HG02852 (cell line): ENCODE results near the gene TMEM187.

ENCODE experiments used
- ATAC-seq: cut with Tn5 transposase; IDR thresholded peaks from one replicate; pipeline ENCODE4 v1.9.1; 2021; ENCODE audit warnings: mild to moderate bottlenecking, moderate library complexity; ENCODE audit not compliant: unreplicated experiment

Gene TMEM187

DNA sequence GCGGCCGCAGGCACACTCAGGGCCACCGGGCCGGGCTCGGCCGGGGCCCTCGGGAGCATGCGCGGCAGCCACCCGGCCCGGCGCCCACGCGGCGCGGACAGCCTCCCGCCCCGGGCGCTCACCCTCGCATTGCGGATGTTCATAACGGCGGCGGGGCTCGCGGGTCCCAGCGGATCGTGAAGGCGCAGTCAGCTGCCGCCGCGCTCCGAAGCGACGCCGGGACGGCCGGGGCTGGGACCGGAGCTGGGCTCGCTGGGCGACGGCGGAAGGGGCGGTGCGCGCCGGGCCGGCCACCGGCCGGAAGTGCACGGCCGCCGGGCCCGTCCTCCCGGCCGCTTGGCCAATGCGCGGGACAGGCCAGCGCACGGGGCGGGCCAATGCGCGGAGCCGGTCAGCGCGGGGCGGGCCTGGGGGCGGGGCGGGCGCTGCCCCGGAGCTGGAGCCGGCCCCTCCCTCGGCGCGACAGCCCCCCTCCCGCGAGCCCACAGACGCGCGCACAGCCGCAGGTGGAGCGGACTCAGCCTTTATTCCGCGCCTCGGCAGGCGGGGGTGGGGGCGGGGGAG is 37.7 kb upstream of the TMEM187 start, which contains the start of gene NAA10:
Gene NAA10 (minus strand): TSS at position 276 of the 564 bp plus-strand sequence. CDS start 133 bp downstream, at position 143.
- ATAC-seq = peak; percentile 86

DNA sequence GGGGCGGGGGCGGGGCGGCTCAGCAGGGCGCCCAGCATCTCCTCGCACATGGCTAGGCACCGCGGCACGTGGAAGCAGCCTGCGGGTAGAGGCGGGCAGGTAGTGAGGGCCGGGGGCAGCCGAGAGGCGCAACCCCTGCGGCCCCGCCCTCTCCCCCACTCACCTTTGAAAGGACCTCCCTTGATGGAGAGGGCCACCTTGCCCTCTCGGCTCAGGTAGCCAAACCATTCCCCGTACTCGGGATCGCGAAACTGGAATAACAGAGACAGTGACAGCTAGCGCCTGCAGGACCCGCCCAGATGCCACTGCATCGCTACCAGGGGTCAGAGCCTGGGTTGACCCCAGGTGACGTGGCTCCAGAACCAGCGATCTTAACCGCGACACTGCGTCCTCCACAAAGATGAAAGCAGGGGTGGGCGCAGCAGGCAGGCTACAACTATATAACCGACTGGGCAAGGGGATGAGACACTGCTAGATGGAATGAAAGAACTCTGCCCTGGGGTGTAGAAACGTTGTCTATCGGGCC is 37.2 kb upstream of the TMEM187 start:
- peak; percentile 3 for ATAC-seq

DNA sequence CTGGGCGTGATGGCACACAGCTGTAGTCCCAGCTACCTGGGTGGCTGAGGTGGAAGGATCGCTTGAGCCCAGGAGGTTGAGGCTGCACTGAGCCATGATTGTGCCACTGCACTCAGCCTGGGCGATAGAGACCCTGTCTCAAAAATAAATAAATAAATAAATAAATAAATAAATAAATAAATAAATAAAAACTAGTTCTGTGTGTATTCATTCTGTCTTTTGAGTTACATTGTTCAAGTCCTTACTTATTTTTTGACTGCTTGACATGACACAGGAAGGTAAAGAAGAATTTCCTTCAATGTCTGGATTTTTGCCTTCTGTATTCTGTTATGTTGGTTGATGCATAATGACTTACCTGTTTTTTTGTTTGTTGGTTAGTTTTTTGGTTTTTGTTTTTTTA is 35.5 kb upstream of the TMEM187 start:
- ATAC-seq = no peak

DNA sequence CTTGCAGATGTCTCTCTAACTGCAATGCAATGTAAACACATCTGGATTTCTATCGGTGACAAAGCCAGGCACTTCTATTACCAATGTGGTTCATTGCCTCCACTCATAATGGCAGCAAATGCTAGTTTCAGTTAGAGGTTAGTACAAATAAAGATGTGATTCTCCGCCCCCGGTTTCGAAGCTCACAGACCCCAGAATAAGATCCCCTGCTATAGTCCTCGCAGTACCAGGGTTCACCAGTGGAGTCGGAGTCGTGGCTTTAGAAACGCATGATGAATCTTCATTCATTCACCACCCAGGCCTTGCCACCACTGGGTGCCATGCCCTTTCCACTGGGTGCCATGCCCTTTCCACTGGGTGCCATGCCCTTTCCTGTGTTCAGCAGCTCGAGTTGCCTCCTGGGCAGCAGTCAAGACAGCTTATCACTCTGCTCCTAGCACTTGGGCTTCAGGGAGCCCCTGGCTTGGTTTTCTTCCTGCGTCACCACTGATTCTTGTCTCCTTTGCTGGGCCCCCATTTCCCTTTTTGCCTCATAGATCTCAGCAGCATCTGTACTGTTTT is 34.2 kb upstream of the TMEM187 start:
- no peak for ATAC-seq

DNA sequence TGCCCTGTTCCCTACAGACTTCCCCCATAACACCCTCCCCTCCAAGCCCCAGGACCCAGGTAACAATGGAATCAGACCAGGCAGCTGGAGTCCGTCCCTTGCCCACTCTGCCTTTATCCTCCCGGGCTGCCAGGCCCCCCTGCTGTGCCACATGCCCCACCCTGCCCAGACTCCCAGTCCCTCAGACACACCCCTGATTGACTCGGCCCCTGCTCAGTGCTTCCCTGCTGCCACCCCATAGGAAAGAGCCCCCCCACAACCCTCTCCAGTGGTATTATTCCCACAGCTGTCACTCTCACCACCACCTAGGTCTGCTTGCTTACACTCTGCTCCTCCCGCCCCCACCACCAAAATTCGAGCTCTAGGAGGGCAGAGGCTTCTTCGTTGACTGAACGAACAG is 33.0 kb upstream of the TMEM187 start:
- ATAC-seq = no peak

DNA sequence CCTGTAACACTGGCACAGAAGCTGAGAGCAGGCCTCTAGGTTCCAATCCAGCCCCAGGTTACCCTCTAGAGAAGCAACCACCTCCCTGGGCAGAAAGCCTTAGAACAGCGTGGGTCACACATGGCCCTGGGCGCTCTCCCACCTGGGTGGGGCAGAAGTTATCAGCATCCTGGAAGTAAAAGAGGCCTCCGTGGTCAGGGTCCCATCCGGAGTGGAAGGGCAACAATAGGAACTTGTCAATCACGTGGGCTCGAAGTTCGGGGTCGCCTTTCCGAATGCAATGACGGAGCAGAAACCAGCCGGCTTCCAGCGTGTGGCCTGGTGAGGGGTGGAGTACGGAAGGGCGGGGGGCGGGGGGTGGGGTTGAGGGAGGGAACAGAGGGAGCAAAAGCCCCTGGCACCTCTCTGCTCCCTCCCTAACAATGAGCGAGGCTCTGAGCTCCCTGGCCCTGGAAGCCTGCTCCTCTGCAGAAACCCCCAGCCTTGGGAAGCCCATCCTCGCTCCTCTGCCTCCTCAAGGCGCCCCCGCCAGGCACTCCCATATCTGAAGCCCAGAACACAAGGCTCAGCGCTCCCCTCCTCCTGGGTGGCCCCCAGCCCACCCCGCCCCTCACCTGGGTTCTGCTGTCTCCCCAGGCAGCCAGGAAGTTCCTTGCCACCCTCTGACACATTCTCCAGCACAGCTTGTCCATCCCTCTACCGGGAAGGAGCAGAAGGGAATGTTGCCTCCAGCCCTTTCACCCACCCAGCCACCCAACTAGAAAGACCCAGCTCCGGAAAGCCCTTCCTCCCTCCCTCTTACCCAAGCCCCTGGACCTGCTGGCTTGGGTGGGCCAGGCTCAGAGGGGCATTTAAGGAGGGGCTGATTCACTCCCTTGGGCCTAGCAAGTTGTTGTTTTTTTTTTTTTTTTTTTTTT is 31.0 kb upstream of the TMEM187 start:
- ATAC-seq = no peak

DNA sequence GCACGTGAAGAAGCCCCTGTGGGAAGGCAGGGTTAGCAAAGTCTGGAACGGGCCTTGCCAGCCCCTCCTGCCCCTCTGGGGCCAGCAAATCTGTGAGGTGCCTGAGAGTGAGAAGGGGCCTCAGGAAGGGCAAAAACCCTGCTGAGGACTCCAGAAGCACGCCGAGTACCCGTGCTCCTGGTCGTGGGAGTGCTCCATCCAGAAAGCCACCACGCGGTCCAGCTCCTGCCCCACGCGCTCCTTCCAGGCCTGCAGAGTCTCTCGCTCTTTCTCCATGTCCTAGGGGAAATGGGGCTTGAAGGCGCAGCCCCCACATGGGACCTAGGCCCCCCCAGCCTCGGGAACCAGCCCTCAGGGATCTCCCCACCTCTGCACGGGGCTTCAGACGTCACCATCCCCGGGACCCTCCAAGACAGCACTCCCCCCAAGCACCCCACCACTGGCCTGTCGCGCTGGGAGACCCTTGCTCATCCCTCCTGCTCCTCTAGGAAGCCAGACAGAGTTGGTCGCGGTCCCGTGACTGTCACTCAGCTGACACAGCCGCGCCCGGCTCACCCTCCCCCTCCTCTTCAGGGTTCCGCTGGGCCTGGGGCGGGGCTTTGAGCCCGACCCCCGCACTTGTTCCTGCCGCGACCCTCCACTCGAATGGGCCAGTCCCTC is 28.3 kb upstream of the TMEM187 start, which contains the start of gene RENBP:
Gene RENBP (minus strand): TSS at position 504 of the 660 bp plus-strand sequence. CDS start 33 bp downstream, at position 471.
- no peak for ATAC-seq

DNA sequence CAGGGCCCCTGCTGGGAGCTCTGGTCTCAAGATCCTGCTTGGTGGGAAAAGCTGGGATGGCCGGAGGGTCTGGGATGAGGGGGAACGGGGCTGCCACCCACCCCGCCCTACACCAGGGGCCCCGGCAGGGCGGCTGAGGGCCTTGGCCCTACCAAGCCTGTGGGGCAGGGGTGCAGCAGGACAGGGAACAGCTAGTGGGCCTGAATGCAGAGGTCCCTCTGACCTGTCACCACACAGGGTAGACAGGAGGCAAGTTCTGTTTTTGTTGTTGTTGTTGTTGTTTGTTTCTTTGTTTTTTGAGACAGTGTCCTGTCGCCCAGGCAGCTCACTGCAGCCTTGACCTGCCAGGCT is 27.8 kb upstream of the TMEM187 start:
- no peak for ATAC-seq

DNA sequence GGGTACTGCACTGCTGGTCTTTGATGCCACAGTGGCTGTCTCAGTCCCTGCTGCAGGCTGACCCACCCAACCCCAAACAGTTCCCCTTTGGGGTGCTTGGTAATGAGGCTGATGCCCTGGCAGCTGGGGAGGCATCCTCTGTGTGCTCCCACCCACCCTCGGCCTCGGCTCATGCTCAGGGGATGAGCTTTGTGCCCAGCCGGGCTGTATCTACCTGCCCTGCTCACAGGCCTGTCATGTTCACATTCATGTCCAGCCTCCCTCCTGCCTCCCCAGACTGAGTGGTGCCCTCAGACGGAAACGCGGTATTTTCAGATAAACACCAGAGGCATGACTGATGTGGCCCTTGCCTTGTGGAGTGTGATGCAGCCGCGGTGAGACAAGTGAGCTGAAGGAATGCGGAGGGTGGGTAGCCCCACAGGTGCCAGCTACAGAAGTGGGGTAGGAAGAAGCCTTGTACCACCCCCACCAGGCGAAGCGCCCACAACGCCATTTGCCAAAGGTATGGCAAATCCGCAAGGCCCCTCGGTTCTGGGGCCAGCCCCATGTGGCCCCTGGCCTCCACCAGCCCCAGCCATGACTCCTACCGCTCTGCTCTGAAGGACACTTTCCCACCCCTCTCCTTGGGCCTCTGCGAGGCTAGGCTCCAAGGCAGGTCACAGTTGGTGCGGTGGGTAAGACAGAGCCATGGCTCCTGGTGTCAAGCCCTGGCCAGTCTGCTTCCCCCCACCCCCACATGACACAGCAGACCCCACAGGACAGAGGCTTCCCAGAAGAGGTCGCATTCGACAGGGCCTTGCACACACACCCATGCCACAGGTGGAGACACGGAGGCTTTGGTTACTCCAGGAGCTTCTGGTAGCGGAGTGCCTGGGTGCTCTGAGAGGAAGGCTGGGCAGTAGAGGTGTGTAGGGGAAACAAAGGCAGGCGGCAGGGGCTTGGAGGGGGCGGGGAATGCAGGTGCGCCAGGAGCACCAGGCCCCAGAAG is 26.3 kb upstream of the TMEM187 start:
- ATAC-seq = no peak

DNA sequence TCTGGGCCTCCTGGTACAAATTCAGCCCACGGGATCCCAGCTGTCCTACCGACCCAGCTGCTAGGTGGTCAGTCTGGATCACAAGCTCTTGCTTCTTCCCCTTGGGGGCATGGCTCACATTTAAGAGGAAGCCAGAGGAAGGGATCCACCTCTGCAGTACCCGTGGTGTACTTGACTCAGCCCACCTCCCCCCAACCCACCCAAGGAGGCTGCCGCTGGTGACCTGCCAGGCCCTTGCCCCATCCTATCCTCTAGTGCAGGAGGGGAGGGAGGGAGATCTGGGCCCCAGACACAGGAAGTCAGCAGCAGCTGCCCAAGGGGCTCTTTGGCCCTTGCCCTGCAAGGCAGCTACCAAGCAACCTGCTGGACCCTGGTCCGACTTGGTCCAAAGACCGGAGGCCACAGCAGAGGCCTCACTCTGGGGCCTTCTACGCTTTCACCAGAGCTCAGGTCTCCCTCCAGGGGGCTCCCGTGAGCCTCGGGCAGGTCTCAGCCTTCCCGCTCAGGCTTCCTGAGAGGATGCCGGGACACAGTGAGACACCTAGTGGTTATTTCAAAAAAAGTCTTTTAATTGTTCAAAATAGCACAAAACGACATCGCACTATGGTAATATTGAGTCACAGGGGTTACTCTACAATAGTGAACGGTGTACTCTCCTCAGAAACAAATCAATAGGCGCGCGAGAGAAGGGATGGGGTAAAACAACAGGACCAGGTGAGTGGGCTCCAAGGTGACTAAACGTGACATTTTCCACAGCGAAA is 25.4 kb upstream of the TMEM187 start:
- peak; percentile 70 for ATAC-seq

DNA sequence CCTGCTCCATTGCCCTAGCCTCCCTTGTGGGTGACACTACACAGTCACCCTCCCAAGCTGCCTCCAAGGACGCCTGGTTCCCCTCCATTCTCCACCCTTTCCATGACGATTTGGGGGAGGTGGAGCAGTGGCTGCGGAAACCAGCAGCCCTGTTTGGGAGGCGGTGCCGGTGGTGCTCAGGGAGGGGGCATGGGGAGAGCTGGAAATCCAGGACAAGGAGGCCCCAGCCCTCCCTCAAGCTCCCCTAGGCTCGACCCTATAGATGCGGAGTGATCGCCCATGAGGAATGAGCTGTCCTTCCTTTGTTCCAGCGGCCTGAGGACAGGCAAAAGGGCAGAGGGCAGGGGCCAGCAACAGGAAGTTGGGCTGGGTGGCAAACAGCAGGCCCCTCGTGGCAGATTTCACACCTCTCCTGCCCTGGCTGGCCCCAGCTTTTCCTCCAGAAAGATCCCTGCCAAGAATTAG is 24.5 kb upstream of the TMEM187 start:
- no peak for ATAC-seq

DNA sequence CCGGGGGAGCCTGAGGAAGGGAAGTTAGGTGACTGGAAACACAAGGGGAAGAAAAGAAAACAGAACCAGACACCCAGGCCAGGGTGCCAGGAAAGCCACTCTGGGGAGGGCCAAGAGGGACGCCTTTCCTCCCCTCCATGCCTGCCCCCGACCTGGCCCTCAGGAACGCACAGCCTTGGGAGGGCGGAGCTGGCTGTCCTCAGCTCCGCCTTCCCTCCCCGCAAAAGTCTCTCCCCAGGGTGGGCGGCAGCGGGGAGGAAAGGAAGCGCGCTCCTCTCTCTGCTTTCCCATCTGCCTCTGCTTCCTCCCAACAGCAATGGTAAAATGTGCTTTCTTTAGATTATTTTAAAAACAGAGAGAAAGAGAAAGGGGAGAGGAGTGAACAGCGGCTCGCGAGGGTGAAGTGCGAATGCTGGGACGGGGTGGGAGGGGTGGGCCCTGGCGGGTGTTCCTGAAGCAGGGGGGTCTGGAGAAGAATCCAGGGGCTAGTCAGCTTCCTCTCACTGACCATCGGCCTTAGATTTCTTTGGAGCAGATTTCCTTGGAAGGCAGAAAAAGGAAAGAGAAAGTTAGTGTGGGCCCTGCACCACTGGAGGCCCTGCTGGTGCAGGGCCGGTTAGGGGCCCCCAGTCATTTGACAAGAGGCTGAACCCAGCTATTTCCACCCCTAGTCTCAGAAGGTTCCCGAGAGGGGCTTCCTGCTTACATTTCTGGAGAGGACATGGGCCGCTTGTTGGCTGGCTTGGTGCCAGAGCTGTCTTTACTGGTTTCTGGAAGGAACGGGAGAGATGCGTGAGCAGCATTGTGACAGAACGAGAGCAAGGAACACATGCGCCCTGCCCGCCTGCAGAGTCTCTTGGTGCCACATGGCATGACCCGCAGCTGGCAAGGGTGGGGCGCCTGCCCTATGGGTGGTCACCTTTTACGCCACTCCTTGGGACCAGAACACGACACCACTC is 23.4 kb upstream of the TMEM187 start:
- ATAC-seq = no peak

DNA sequence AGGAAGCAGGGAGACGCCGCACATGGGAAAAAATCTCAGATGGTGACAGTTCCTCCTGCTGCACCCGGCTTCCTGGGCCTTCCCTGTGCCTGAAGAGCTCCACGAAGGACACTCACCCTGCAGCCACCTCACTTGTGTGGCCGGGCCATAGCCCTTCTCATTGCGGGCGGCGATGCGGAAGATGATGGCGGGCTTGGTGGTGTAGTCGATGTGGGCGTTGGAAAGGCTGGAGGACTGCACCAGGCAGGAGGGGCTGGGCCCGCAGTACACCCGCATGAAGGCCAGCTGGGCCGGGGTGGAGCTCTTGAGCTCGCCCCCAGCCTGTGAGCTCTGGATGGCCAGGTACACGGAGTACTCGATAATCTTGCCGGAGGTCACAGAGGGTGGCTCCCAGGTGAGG is 22.4 kb upstream of the TMEM187 start:
- no peak for ATAC-seq

DNA sequence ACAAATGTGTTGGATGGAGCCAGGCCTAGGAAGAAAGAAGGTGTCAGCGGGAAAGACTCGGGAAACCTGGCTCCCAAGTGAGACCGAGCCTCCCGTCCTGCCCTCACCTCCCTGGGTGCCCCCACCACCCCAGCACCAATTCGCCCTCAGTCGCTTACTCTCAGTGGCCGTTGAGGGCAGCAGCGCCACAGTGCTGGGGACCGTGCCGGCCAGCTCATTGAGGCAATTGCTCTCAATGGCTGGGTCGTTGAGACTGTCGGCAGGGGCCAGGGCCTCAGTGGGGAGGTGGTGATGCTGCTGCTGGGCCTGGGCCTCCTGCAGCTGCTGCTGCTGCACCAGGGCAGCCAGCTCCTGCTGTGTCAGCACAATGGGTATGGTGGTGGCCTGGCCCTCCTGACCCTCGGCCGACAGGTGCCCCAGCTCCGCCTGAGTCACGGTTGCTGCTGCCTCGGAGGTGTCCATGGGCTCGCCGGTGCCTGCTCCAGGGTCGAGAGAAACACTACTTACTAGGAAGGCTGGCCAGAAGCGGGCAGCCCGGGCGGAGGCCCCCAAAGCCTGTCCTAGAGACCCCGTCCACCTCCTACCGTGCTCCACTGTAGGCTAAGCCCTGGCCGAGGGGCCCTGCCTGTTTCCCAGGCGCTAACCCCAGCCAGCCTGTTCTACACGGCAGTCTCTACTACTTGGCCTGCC is 20.7 kb upstream of the TMEM187 start:
- ATAC-seq = no peak

DNA sequence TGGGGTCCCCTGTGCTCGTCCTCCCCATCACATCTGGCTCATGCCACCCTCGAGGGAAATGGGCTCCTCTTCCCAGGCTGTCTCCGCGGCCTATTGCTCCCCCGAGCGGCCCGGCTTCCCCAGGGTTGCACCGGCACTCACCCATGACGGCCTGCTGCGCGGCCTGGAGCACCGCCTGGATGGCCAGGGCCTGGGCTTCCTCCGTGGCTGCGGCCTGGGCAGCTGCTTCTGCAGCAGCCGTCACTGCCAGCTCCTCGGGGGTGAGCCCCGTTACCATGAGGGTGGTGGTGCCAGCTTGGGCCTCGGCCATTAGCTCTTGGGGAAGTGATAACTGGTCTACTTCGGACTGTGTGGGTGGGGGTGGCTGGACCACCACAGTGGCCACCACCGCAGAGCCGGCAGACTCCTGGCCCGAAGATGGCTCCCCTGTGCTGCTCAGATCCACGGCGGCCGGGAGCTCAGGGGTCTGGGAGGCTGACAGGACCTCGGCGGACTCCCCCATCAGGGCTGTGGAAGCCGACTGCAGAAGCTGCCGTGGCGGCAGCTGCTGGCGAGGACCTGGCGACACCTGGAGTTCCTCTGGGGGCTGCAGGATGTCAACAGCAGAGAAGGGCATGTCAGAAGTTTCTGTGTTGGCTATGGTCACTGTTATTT is 20.1 kb upstream of the TMEM187 start:
- ATAC-seq = no peak

DNA sequence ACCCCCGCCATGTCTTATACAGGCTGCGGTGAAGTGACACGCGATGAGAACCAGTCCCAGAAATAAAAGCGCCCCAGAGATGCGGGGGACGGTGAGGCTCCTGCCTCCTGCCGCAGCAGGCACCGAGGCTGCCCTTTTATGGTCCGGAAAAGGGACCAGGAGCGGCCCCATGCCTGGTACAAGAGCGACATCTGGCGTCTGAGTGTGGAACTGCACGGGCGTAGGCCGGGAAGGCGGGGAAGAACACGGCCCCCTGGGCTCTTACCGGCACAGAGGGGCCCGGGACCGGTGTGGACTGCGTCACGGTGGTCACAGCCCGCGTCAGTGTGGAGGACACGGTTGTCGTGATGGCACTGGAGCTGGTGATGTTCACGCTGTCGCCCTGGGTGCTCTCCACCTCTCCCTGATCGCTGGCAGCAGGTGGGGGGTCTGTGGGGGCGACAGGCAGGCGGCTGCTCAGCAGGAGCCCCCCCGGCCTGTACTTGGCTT is 19.2 kb upstream of the TMEM187 start:
- ATAC-seq = peak; percentile 68
